ENCODE data around the gene ANKRD29. TPM values are rescaled to one million over a fixed set of nuclear protein-coding genes. Genes with fewer than 3 reads are reported as not detected.
"Not testable (repeated sequence)": the region's sequence is repeated elsewhere in the genome, so short reads cannot be mapped to it uniquely, and the experiment has no call there.

ANKRD29 gene
- total and polyA plus RNA-seq, 2 experiments from 2014 or later, result 6.6 to 36.6 TPM

DNA sequence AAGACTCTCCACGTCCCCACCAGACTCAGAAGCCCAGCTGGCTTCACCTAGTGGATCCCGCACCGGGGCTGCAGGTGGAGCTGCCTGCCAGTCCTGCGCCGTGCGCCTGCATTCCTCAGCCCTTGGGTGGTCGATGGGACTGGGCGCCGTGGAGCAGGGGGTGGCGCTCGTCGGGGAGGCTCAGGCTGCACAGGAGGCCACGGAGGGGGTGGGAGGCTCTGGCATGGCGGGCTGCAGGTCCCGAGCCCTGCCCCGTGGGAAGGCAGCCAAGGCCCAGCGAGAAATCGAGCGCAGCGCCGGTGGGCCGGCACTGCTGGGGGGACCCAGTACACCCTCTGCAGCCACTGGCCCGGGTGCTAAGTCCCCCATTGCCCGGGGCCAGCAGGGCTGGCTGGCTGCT is 85.2 kb downstream of the ANKRD29 start:
- H3K27ac Mint-ChIP-seq; DNase-seq (ENCODE audit: low spot score); H3K36me3 ChIP-seq (ENCODE audit: insufficient read depth); H3K4me3 Mint-ChIP-seq; H3K27ac ChIP-seq (ENCODE audit: low read depth); H3K9me3 Mint-ChIP-seq; H3K27me3 Mint-ChIP-seq (ENCODE audit: insufficient read depth, low read depth, poor library complexity); H3K27me3 ChIP-seq (ENCODE audit: insufficient read depth); H2AFZ ChIP-seq; H3K9me2 ChIP-seq (ENCODE audit: insufficient read depth); H3K4me2 ChIP-seq; H3K4me1 ChIP-seq (ENCODE audit: insufficient read depth); ATAC-seq; H3F3A ChIP-seq (replicated peaks; ENCODE audit: low read depth); H3K4me3 ChIP-seq: not testable (repeated sequence)
- Histone ChIP-seq H4K20me1 (replicated peaks; ENCODE audit: insufficient read depth) (peaks cover 19% of the 10 kb centered on the region), H3K79me2 (replicated peaks; ENCODE audit: insufficient read depth) (peaks cover 65% of the 10 kb centered on the region)
- Mint-ChIP-seq H3K36me3 (ENCODE audit: low read depth) (peaks cover 28% of the 10 kb centered on the region), H3K4me1 (peaks cover 23% of the 10 kb centered on the region)

DNA sequence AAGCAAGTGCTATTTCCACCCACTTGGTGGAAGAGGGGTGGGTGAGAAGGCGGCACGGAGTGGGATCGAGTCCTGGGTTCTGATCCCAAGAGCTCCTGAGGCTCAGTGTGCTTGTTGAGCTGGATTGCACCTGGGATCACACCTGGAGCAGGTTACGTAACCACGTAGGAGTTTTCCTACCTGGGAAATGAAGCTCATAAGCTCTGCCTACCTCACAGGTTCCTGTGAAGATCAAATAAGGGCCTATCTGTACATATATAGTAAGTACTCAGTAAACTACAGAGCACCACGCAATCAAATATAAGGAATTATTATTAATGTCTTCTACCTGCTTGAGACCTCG is 87.4 kb downstream of the ANKRD29 start:
- Mint-ChIP-seq H3K4me3 (no peak overlapping the region), H3K9me3 (no peaks in the 10 kb centered on the region), H3K27ac (peak overlapping the region; percentile 70), H3K4me1 (peaks cover 17% of the 10 kb centered on the region), H3K36me3 (ENCODE audit: low read depth) (peaks cover 35% of the 10 kb centered on the region), H3K27me3 (ENCODE audit: insufficient read depth, low read depth, poor library complexity) (no peaks in the 10 kb centered on the region)
- H3K4me1 ChIP-seq (ENCODE audit: insufficient read depth), result peaks cover 6% of the 10 kb centered on the region
- no peak overlapping the region for H3K4me2 ChIP-seq
- peaks cover 43% of the 10 kb centered on the region for H3K79me2 ChIP-seq (replicated peaks; ENCODE audit: insufficient read depth)
- H2AFZ ChIP-seq, result no peak overlapping the region
- H3K36me3 ChIP-seq (ENCODE audit: insufficient read depth), result peaks cover 22% of the 10 kb centered on the region; the same call in 1 of the 2 replicates
- no peak for TF ChIP-seq STAT1 (IDR thresholded peaks at IDR 0.05; ENCODE audit: unreplicated experiment)
- no peak for TF ChIP-seq POLR2AphosphoS5 (IDR thresholded peaks at IDR 0.05; ENCODE audit: low read depth)
- no peak for TF ChIP-seq ZNF331 (CRISPR knock-in tag; IDR thresholded peaks at IDR 0.05; ENCODE audit: low read depth)
- TF ChIP-seq, protein P1, sequence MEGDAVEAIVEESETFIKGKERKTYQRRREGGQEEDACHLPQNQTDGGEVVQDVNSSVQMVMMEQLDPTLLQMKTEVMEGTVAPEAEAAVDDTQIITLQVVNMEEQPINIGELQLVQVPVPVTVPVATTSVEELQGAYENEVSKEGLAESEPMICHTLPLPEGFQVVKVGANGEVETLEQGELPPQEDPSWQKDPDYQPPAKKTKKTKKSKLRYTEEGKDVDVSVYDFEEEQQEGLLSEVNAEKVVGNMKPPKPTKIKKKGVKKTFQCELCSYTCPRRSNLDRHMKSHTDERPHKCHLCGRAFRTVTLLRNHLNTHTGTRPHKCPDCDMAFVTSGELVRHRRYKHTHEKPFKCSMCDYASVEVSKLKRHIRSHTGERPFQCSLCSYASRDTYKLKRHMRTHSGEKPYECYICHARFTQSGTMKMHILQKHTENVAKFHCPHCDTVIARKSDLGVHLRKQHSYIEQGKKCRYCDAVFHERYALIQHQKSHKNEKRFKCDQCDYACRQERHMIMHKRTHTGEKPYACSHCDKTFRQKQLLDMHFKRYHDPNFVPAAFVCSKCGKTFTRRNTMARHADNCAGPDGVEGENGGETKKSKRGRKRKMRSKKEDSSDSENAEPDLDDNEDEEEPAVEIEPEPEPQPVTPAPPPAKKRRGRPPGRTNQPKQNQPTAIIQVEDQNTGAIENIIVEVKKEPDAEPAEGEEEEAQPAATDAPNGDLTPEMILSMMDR (conservative IDR thresholded peaks at IDR 0.05; ENCODE audit: low read depth in 2 of 2), result no peak
- H3K27me3 ChIP-seq (ENCODE audit: insufficient read depth), result no peaks in the 10 kb centered on the region
- peaks cover 13% of the 10 kb centered on the region; the same call in 1 of the 2 replicates for H4K20me1 ChIP-seq (replicated peaks; ENCODE audit: insufficient read depth)
- ATAC-seq (no peak), DNase-seq (ENCODE audit: low spot score) (no peak)
- no peaks in the 10 kb centered on the region for H3F3A ChIP-seq (replicated peaks; ENCODE audit: low read depth)
- no peaks in the 10 kb centered on the region for H3K9me2 ChIP-seq (ENCODE audit: insufficient read depth)
- H3K4me3 ChIP-seq, result no peak overlapping the region
- peak overlapping the region; percentile 5; the same call in 1 of the 2 replicates for H3K27ac ChIP-seq (ENCODE audit: low read depth)

DNA sequence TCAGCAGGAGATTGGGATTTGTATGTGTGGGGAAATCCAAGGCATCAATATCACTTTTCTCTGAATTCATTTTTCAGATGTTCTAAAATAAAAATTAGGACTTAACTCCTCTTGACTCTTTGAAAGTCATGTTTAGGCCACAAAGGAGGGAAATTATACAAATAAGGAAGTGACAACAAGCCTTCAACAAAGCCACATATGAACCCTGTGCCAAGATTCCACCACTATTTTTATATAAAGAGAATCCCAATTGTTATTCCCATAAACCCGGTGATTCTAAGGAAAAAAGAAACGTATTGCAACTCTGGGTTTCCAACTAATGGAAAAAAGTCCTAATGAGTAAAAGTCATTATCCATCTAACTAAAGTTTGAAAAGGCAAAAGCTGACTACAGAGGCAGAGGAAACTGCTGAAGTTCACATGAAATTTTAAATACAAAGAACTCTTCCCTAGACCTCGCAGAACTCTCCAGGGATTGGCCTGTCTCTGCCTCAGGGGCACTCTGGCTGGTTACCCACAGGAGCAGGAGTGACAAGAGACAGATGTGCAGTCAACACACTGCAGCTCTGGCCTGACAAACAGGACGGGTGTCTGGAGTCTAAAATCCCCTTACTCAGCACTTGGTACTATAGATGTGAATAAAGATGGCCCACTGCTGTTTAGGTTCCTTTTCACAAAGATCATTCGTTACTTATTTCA is 88.0 kb downstream of the ANKRD29 start:
- H3K9me2 ChIP-seq (ENCODE audit: insufficient read depth), result no peaks in the 10 kb centered on the region
- peak overlapping the region; percentile 5 for H3K27ac ChIP-seq (ENCODE audit: low read depth)
- peaks cover 8% of the 10 kb centered on the region; the same call in 1 of the 2 replicates for H4K20me1 ChIP-seq (replicated peaks; ENCODE audit: insufficient read depth)
- H3K27ac Mint-ChIP-seq, result peak overlapping the region; percentile 70
- peaks cover 40% of the 10 kb centered on the region for H3K36me3 Mint-ChIP-seq (ENCODE audit: low read depth)
- H3K4me3 ChIP-seq, result 0 out of 2 replicates have a peak overlapping the region, but pooled peaks have one; percentile 7
- no peaks in the 10 kb centered on the region for H3F3A ChIP-seq (replicated peaks; ENCODE audit: low read depth)
- no peak overlapping the region for H2AFZ ChIP-seq
- no peak for DNase-seq (ENCODE audit: low spot score)
- TF ChIP-seq NANOG (IDR thresholded peaks at IDR 0.05; ENCODE audit: borderline replicate concordance), result no peak
- no peak for TF ChIP-seq EZH2phosphoT487 (IDR thresholded peaks at IDR 0.05; ENCODE audit: unreplicated experiment)
- TF ChIP-seq, protein P2, sequence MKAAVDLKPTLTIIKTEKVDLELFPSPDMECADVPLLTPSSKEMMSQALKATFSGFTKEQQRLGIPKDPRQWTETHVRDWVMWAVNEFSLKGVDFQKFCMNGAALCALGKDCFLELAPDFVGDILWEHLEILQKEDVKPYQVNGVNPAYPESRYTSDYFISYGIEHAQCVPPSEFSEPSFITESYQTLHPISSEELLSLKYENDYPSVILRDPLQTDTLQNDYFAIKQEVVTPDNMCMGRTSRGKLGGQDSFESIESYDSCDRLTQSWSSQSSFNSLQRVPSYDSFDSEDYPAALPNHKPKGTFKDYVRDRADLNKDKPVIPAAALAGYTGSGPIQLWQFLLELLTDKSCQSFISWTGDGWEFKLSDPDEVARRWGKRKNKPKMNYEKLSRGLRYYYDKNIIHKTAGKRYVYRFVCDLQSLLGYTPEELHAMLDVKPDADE (IDR thresholded peaks at IDR 0.05), result no peak
- no peak for TF ChIP-seq POLR2AphosphoS5 (IDR thresholded peaks at IDR 0.05; ENCODE audit: low read depth)
- TF ChIP-seq, protein P1 (conservative IDR thresholded peaks at IDR 0.05; ENCODE audit: low read depth in 2 of 2), result no peak
- H3K79me2 ChIP-seq (replicated peaks; ENCODE audit: insufficient read depth), result peaks cover 38% of the 10 kb centered on the region
- no peaks in the 10 kb centered on the region for H3K27me3 ChIP-seq (ENCODE audit: insufficient read depth)
- peaks cover 17% of the 10 kb centered on the region for H3K4me1 Mint-ChIP-seq
- H3K9me3 Mint-ChIP-seq, result no peaks in the 10 kb centered on the region
- peaks cover 6% of the 10 kb centered on the region for H3K4me1 ChIP-seq (ENCODE audit: insufficient read depth)
- no peak overlapping the region for H3K4me3 Mint-ChIP-seq
- ATAC-seq, result no peak; the same call in 1 of the 3 replicates
- peak overlapping the region; percentile 39 for H3K4me2 ChIP-seq
- peaks cover 22% of the 10 kb centered on the region; the same call in 1 of the 2 replicates for H3K36me3 ChIP-seq (ENCODE audit: insufficient read depth)
- no peaks in the 10 kb centered on the region for H3K27me3 Mint-ChIP-seq (ENCODE audit: insufficient read depth, low read depth, poor library complexity)
